Esophagus (tissue), 2 donors: Measurements from ENCODE around the gene PRXL2C. TPM values are rescaled to one million over a fixed set of nuclear protein-coding genes. Genes with fewer than 3 reads are reported as not detected.

ENCODE experiments used
- H3K27ac ChIP-seq, 2 donors: one replicate each; pipeline ENCODE4 v1.5.1; 2013; ENCODE audit warnings: low read depth in 2 of 2, mild to moderate bottlenecking in 2 of 2, inconsistent platforms in 1 of 2, low read length in 1 of 2, moderate library complexity in 1 of 2
- H3K27me3 ChIP-seq, 2 donors: one replicate each; pipeline ENCODE4 v1.6.1; 2013; ENCODE audit warnings: low read length in 2 of 2, control low read depth in 1 of 2, mild to moderate bottlenecking in 1 of 2; ENCODE audit not compliant: insufficient read depth in 2 of 2, control insufficient read depth in 1 of 2
- H3K36me3 ChIP-seq, 2 donors: one replicate each; pipeline ENCODE4 v1.6.1; 2013; ENCODE audit warnings: low read length in 1 of 2; ENCODE audit not compliant: control insufficient read depth in 2 of 2, insufficient read depth in 2 of 2
- H3K4me1 ChIP-seq, 2 donors: one replicate each; pipeline ENCODE4 v1.6.1; 2013; ENCODE audit warnings: low read length in 1 of 2; ENCODE audit not compliant: control insufficient read depth in 2 of 2, insufficient read depth in 2 of 2
- H3K4me3 ChIP-seq, 2 donors: one replicate each; pipeline ENCODE4 v1.5.1; 2013; ENCODE audit warnings: low read length in 2 of 2, mild to moderate bottlenecking in 2 of 2, low read depth in 1 of 2, moderate library complexity in 1 of 2
- H3K9me3 ChIP-seq, 2 donors: one replicate each; pipeline ENCODE4 v1.6.1; 2013; ENCODE audit warnings: mild to moderate bottlenecking in 2 of 2, low read depth in 1 of 2, low read length in 1 of 2, moderate library complexity in 1 of 2; ENCODE audit not compliant: control insufficient read depth in 2 of 2, insufficient read depth in 1 of 2
- WGBS, 2 donors: extraction: QIAGEN DNeasy Blood & Tissue Kit; methylation state at CpG; one replicate each; pipeline ENCODE4 v1.1.7; 2013; 5-methylcytosine and 5-hydroxymethylcytosine counted together
- polyA plus RNA-seq, 2 donors: library from polyadenylated mRNA; stranded (reverse); fragments of 200-250 nt; gene quantifications; one replicate each; pipeline ENCODE4 v1.2.3, GENCODE V29; 2013
- donor health status: healthy with polysubstance abuse.
- donor health status: Bipolar disorder and iron deficiency.

PRXL2C gene
- polyA plus RNA-seq, 2 donors, result 2.0 to 3.1 TPM

DNA sequence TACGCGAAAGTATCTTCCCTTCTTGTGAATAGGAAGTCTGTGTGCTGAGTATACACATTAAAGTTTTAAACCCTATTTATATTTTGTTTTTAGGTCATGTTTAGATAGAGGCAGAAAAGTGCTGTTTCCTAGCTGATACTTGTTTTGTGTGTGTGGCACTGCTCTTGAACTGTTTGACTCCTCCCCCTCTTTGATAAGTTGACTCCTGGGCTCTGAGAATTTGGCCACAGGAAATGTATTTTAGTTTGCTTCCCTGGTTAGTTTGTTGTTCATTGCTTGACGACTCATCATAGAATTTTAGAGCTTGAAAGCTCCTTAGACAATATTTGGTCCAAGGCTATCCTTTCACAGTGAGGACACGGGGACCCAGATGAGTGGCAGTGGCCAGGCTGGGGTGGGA, 33.5 kb downstream of the PRXL2C start:
- WGBS, 2 donors, result 75 to 77% methylated on average over 4 of the region's 4 CpGs
- H3K36me3 ChIP-seq, result no peaks in the 10 kb centered on the region
- H3K9me3 ChIP-seq, result no peaks in the 10 kb centered on the region
- no peaks in the 10 kb centered on the region for H3K27me3 ChIP-seq
- H3K27ac ChIP-seq, result no peak overlapping the region
- no peak overlapping the region for H3K4me3 ChIP-seq
- H3K4me1 ChIP-seq, result no peaks in the 10 kb centered on the region

DNA sequence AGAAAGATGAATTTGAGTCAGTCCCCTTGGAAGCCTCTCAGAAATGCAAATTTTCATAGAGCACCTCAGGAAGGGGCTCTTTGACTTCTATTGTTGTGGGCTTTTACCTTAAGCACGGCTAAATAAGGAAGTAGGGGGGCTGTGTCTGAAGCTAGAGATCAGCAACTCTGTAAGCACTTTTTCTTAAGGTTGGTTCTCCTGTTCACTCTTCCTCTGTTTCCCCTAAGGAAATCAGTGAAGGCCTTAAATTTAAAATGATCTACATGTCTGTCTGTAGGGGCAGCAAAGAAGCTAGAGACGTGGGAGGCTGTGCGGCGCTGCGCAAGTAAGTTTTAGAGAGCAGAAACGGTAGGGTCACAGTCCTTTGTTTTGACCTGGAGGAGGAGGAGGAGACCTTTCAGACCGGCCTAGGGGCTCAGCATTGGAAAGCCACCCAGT, 34.3 kb downstream of the PRXL2C start:
- no peak overlapping the region for H3K27ac ChIP-seq
- WGBS, 2 donors, result 64 to 72% methylated on average over 7 of the region's 7 CpGs
- H3K27me3 ChIP-seq, result no peaks in the 10 kb centered on the region

DNA sequence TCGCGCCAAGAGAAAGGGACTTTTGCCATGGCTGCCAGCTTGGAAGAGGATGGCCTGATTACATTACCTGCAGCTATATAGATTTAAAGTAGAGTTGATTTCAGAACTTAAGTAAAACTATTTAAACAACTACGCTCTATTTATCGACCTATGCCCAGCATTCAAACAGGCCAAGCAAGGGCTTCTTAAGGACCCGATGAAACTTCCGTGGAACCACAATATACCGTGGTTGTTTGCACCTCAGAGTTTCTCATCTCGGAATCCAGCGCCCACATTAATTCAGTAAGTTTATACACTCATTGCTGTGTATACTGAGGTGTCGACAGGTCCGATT, 35.0 kb downstream of the PRXL2C start:
- Histone ChIP-seq H3K4me3 (peak overlapping the region in 1 of 2 donors; percentile 85), H3K9me3 (no peaks in the 10 kb centered on the region), H3K36me3 (no peaks in the 10 kb centered on the region), H3K27ac (no peak overlapping the region), H3K4me1 (no peaks in the 10 kb centered on the region), H3K27me3 (no peaks in the 10 kb centered on the region)
- WGBS, 2 donors, result 37 to 45% methylated on average over 11 of the region's 11 CpGs

More for the DNA sequence above, 34.3 kb downstream of the PRXL2C start:
- no peaks in the 10 kb centered on the region for H3K9me3 ChIP-seq
- H3K4me1 ChIP-seq, result no peaks in the 10 kb centered on the region
- H3K4me3 ChIP-seq, result no peak overlapping the region
- H3K36me3 ChIP-seq, result no peaks in the 10 kb centered on the region

DNA sequence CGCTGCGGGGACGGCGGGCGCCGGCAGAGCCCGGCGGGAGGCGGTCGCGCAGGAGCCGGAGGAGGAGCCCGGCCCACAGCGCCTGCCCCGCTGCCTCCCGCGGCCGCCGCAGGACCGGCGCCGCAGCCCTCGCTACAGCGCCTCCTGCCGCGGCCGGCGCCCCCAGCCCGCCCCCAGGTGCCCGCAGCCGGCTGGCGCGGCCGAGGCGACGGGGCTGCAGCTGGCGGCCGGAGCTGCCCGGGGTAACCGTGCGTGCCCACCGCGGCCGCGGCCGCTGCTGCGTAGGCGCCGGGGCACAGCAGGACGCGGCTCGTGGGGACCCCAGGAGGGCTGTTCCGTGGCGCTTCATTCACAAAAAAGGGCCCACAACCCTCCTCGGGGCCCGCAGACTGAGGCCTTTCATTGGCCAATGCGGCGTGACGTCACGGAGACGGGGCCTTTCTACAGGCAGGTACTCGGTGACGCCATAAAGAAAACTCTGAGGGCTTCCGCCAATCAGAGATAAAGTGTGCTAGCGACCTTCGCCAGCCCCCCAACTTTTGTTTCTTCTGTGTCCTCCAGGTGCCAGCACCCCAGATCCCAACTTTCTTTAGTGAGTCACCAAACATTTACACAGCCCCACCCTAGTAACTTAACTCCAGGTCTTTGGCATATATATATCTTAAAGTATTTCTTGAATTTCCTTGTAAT, 35.5 kb downstream of the PRXL2C start, which contains the start of gene CDC14B:
Gene CDC14B, minus strand, starts transcription at position 353 of the 690 bp plus-strand sequence. CDS start 465 bp downstream, outside the sequence.
- no peaks in the 10 kb centered on the region for H3K27me3 ChIP-seq
- H3K9me3 ChIP-seq, result no peaks in the 10 kb centered on the region
- no peaks in the 10 kb centered on the region for H3K4me1 ChIP-seq
- WGBS, 2 donors, result 1% methylated on average over 50 to 66 of the region's 66 CpGs
- peak within 1 kb of the TSS; percentile 68 to 85 for H3K4me3 ChIP-seq
- H3K27ac ChIP-seq, result peak within 1 kb of the TSS; percentile 70 to 84
- H3K36me3 ChIP-seq, result no peaks in the 10 kb centered on the region

DNA sequence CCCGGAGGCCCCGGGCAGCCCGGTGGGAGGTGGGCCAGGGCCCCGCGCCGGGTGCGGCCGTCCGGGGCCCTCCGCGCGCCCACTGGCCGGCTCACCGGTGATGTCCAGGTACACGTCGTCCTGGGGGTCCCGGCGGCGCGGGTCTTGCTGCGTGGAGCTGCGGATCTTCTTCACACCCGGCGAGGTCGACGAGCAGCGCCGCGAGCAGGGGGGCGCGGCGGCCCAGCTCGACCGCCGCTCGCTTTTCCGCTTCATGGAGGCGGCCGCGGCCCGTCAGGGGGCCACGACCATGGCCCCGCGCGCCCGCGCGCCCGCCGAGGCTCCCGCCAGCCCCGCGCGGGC, 36.0 kb downstream of the PRXL2C start:
- peak overlapping the region; percentile 66 to 85 for H3K4me3 ChIP-seq
- no peaks in the 10 kb centered on the region for H3K9me3 ChIP-seq
- WGBS, 2 donors, result 1% methylated on average over 46 to 54 of the region's 54 CpGs
- H3K27ac ChIP-seq, result peak overlapping the region; percentile 70 to 84
- no peaks in the 10 kb centered on the region for H3K27me3 ChIP-seq
- no peaks in the 10 kb centered on the region for H3K36me3 ChIP-seq
- H3K4me1 ChIP-seq, result no peaks in the 10 kb centered on the region

DNA sequence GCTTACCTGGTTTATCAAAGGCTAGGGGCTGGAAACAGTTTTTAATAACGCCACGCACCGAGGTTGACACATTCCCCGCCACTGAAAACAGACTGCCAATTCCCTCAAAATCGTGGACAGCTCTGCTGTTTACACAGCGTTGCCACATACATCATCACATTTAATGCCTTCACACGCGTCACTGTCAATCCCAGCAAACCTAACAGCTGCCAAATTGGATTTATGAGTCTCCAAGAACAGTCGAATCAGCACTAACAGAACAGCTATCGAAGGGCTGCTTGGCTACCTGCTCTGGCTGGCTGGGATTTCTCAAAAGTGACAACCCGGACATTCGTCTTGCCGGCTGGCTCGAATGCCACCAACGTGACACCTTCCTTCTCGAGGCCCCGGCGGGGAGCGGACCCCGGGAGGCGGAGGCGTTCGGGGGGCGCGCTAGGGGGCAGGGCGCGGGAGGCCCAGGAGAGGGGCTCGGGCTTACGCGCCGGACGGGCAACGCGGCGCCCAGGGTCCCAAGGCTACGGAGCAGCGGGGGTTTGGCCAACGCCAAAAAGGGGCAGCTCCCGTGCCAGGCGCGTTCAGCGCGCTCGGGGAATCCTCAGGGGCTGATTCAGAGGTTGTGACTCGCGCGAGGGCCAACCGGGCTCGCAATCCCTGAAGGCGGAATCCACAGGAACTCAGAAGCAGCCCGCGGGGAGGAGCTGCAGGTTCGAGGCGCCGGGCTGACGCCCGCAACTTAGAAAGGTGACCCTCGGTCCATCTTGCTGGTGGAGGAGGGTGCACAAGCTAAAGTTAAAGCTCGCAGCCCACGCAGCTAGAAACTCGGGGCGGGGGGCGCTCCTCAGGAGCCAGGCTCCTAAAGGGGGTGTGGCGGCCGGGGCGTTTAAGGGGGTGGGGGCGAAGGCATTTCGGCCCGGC, 36.7 kb downstream of the PRXL2C start:
- Histone ChIP-seq H3K4me1 (no peaks in the 10 kb centered on the region), H3K36me3 (no peaks in the 10 kb centered on the region), H3K27me3 (no peaks in the 10 kb centered on the region), H3K4me3 (peak overlapping the region; percentile 66 to 85), H3K9me3 (no peaks in the 10 kb centered on the region), H3K27ac (peak overlapping the region; percentile 70 to 84)
- 6% methylated on average over 68 to 69 of the region's 69 CpGs for WGBS, 2 donors

DNA sequence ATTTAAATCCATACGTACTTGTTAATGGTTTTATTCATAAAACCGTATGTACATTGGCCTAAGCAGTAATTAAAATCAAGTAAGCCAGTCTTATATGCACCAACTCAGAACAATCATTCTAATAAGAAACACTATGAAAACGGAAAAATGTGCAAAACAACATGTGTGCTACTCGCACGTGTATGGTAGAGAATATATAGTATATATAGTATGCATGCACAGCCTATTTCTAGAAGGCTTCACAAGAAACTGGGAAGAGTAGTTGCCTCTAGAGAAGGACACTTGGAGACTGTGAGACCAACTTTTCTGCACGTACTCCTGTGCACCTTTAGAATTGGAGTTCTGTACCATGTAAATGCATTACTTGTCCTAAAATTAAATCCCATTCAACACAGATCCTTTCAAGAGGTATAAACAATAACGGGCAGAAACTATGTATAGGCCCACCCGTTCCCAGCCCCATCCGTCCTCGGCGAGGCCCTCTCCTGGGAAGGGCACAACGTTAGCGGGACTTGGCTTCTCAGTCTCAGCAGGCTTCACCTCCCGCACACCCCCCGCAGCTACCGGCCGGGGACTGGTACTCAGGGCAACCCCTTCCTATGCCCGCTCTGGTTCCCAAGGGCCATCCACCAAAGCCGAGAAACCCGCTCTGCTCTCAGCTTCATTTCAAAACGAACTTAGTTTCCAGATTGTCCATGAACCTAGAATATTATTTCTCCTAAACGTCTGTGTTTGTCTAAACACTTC, 37.5 kb downstream of the PRXL2C start:
- no peaks in the 10 kb centered on the region for H3K27me3 ChIP-seq
- no peaks in the 10 kb centered on the region for H3K36me3 ChIP-seq
- H3K9me3 ChIP-seq, result no peaks in the 10 kb centered on the region
- H3K4me3 ChIP-seq, result no peak overlapping the region
- 71 to 76% methylated on average over 22 of the region's 22 CpGs for WGBS, 2 donors
- H3K27ac ChIP-seq, result peak overlapping the region; percentile 70 to 73
- H3K4me1 ChIP-seq, result no peaks in the 10 kb centered on the region

DNA sequence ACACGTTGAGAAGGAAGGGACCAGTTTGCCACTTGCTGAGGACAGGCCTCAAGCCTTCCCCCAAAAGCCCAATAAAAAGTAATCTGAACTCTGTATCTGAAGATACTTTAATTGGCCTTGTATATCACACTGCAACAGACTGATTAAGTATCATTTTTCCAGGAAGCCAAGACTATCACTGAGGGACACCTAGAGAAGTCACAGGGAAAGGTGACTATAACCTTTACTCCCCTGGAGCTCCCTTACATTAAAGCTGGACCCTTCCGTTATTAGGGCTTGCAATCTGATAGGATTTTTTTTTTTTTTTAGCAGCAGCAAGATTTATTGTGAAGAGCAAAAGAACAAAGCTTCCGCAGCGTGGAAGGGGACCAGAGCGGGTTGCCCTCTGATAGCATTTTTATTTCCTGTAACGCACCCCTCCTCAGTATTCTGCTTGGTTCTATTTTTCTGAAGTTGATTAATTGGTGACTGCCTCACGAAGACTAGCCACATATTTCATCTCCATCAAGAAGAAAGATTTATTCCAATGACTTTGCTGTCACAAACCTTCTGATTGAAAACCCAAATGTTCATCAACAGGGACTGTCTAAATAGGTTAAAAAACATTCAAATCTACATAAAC, 38.2 kb downstream of the PRXL2C start:
- WGBS, 2 donors, result 86 to 87% methylated on average over 7 of the region's 7 CpGs
- Histone ChIP-seq H3K36me3 (no peaks in the 10 kb centered on the region), H3K27ac (no peak overlapping the region), H3K4me3 (no peak overlapping the region), H3K9me3 (no peaks in the 10 kb centered on the region), H3K27me3 (no peaks in the 10 kb centered on the region), H3K4me1 (no peaks in the 10 kb centered on the region)

DNA sequence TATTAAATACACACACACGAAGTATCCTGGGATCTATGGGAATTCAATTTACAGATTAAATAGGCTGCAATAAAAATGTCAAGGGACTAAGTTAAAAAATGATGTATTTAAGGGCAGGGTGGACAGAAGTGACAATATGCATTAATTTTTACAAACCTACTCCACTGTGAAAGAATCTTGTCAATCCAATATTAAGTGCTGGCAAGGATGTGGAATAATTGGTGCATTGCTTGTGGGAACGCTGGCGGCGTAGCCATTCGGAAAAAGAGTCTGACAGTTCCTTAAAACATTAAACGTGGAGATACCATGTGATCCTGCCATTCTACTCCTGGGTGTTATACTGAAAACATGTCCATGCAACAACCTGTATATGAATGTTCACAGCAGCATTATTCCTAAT, 39.7 kb downstream of the PRXL2C start:
- 83 to 84% methylated on average over 6 of the region's 6 CpGs for WGBS, 2 donors
- Histone ChIP-seq H3K9me3 (no peaks in the 10 kb centered on the region), H3K36me3 (no peaks in the 10 kb centered on the region), H3K4me1 (no peaks in the 10 kb centered on the region), H3K4me3 (no peak overlapping the region), H3K27me3 (no peaks in the 10 kb centered on the region), H3K27ac (no peak overlapping the region)
